Measurements from ENCODE around the gene OR5AU1. TPM values are rescaled to one million over a fixed set of nuclear protein-coding genes. Genes with fewer than 3 reads are reported as not detected.
A peak's percentile ranks its signal among the peaks of the same experiment; 100 is the strongest.

The OR5AU1 gene
- total RNA-seq (under 1 TPM in 1 of 4 donors, not detected in 3; 0.32 TPM), polyA plus RNA-seq (not detected)
- long read RNA-seq, donor 1, result 0 reads
- long read RNA-seq, donor 2, result 0 reads

DNA sequence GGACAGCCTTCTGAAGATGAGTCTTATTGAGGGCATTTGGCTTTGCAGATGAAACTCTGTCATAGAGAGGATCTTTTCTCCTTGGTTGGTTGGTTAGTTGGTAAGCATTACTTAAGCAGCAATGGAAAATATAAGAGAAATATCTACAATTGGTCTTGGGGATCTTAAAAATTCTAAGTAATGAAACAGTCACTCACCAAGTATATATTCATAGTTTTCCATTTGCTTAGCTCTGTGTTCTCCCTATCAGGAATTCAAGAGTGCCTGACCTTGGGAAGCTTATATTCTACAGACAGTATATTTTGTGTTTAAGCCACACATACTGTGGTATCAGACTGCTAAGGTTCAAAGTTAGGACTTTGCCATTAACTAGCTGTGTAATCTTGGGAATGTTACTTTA is at the start of gene OR5AU1:
Gene OR5AU1 (minus strand): TSS at position 101 of the 400 bp plus-strand sequence. CDS start 191 bp downstream, outside the sequence.
- Histone ChIP-seq H3K27ac (no peak within 1 kb of the TSS), H3K4me1 (no peaks in the 10 kb centered on the region), H3K9me3 (no peaks in the 10 kb centered on the region), H3K36me3 (ENCODE audit: insufficient read depth in 1 of 2, low read depth in 1 of 2) (no peaks in the 10 kb centered on the region), H3K4me3 (no peak within 1 kb of the TSS), H3K27me3 (ENCODE audit: insufficient read depth in 3 of 3, low read length in 2 of 3) (peaks cover 0 to 11% (median 0%) of the 10 kb centered on the region in 3 donors)
- no peak for DNase-seq
- TF ChIP-seq, protein P1, sequence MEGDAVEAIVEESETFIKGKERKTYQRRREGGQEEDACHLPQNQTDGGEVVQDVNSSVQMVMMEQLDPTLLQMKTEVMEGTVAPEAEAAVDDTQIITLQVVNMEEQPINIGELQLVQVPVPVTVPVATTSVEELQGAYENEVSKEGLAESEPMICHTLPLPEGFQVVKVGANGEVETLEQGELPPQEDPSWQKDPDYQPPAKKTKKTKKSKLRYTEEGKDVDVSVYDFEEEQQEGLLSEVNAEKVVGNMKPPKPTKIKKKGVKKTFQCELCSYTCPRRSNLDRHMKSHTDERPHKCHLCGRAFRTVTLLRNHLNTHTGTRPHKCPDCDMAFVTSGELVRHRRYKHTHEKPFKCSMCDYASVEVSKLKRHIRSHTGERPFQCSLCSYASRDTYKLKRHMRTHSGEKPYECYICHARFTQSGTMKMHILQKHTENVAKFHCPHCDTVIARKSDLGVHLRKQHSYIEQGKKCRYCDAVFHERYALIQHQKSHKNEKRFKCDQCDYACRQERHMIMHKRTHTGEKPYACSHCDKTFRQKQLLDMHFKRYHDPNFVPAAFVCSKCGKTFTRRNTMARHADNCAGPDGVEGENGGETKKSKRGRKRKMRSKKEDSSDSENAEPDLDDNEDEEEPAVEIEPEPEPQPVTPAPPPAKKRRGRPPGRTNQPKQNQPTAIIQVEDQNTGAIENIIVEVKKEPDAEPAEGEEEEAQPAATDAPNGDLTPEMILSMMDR (IDR thresholded peaks at IDR 0.05), result no peak
- intact Hi-C loops (cut with DNase I), result no loop called here
- ATAC-seq, result no peak

DNA sequence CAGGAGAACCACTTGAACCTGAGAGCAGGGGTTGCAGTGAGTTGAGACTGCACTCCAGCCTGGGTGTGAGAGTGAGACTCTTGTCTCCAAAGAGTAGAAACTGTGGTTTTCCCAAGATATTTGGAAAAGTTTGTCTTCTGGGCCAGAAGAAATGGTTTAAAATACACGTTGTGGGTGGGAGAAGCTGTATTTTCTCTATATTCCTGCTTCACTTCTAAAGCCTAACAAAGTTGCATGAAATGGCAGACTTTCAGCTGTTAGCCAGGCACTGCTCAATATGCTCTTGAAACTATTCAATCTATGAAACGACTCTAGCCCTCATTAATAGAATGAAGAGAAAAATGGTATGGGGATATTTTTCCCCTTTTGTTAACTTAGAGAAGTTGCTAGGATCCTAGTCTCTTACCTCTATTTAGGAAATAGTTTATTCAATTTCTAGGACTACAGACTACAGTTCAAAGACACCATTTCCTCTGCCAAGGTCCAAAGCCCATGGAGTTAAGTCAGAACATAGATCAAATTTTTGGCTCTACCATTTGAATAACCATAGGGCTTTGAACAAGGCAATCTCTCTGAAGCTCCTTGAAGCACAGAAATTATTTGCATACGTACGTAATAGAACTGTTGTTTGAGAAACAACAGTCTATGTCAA is 49.3 kb upstream of the OR5AU1 start:
- ATAC-seq (no peak), DNase-seq (no peak)
- WGBS, 3 donors, result 61 to 79% (median 65%) methylated on average over 4 of the region's 4 CpGs
- Histone ChIP-seq H3K9me3 (no peaks in the 10 kb centered on the region), H3K4me1 (no peaks in the 10 kb centered on the region), H3K36me3 (ENCODE audit: insufficient read depth in 1 of 2, low read depth in 1 of 2) (peaks cover 6 to 47% of the 10 kb centered on the region in 2 donors), H3K27ac (no peak overlapping the region), H3K4me3 (no peak overlapping the region), H3K27me3 (ENCODE audit: insufficient read depth in 3 of 3, low read length in 2 of 3) (no peaks in the 10 kb centered on the region)
- intact Hi-C loops (cut with DNase I), result no loop called here
- TF ChIP-seq, protein P1 (IDR thresholded peaks at IDR 0.05), result no peak

DNA sequence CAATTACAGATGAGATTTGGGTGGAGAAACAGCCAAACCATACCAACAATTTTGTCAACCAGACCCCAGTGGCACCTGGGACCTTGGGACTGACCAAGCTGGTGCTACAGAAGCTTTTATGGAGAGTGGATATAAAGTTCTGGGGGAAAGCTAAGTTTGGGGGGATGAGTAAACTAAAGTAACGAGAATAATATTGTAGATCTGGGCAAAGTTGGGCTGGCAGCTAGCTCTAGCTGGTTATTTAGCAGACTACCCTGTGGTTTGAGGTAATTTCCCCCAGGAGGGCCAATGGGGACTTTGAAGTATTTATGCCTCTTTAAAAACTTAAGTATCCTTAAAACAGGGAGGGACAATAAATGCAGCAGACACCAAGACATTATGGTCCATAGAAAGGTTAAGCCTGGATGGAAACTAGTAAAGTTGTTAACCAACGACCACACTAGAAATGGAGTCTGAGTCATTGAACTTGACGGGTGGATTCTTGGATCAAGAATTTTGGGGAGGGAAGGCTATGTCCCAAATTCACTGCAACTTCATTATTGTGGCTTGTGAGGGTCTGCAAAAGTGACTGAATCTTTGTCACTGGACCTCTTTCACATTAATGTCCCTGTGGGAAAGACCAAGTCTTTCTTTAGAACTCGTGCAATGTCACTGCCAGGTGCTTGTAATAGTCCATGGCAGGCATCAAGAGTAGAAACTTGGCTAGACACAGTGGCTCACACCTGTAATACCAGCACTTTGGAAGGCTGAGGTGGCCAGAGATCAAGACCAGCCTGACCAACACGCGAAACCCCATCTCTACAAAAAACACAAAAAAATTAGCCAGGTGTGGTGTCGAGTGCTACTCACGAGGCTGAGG is 48.5 kb upstream of the OR5AU1 start:
- no peaks in the 10 kb centered on the region for H3K27me3 ChIP-seq (ENCODE audit: insufficient read depth in 3 of 3, low read length in 2 of 3)
- TF ChIP-seq, protein P1 (IDR thresholded peaks at IDR 0.05), result no peak
- no peaks in the 10 kb centered on the region for H3K4me1 ChIP-seq
- H3K36me3 ChIP-seq (ENCODE audit: insufficient read depth in 1 of 2, low read depth in 1 of 2), result peaks cover 4 to 39% of the 10 kb centered on the region in 2 donors
- 74 to 87% (median 80%) methylated on average over 8 of the region's 8 CpGs for WGBS, 3 donors
- H3K27ac ChIP-seq, result no peak overlapping the region
- no peaks in the 10 kb centered on the region for H3K9me3 ChIP-seq
- ATAC-seq (peak in 3 of 4 donors; percentile 5 to 16 (median 15)), DNase-seq (no peak)
- intact Hi-C loops (cut with DNase I), result no loop called here
- no peak overlapping the region for H3K4me3 ChIP-seq

DNA sequence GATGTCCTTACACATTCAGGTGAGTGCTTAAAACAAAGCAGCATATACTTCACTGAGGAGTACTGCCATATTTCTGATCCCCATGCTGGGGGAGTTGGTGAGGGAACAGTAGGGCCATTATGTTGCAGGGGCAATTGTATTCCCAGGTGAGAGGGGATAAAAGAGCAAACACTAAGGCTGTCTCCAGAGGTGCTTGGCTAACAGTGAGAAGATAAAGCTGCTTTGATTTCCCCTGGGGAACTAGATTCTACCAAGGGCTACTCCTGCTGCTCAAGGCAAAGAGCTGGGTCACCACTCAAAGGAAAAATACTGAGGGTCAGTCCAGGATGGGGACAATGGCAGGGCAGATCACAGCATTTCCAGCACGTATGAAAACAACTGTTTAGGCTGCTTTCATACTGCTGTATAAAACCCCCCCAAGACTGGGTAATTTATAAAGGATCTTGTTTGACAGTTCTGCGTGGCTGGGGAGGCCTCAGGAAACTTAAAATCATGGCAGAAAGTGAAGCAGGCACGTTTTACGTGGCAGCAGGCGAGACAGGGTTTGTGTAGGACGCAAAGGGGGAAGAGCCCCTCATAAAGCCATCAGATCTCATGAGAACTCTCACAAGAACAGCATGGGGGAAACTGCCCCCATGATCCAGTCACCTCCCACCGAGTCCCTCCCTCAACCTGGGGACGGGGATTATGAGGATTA is 47.8 kb upstream of the OR5AU1 start:
- Histone ChIP-seq H3K9me3 (no peaks in the 10 kb centered on the region), H3K27me3 (ENCODE audit: insufficient read depth in 3 of 3, low read length in 2 of 3) (no peaks in the 10 kb centered on the region), H3K36me3 (ENCODE audit: insufficient read depth in 1 of 2, low read depth in 1 of 2) (peaks cover 4 to 32% of the 10 kb centered on the region in 2 donors), H3K4me3 (no peak overlapping the region), H3K4me1 (no peaks in the 10 kb centered on the region), H3K27ac (no peak overlapping the region)
- intact Hi-C loops (cut with DNase I), result no loop called here
- TF ChIP-seq, protein P1 (IDR thresholded peaks at IDR 0.05), result no peak
- no peak for DNase-seq
- peak in 2 of 4 donors; percentile 4 to 26 for ATAC-seq
- WGBS, 3 donors, result 66 to 75% (median 70%) methylated on average over 8 of the region's 8 CpGs

Data from psoas muscle (tissue), 8 donors.